Umbilical cord (tissue), 2 donors: Measurements from ENCODE around the gene HMCN2. TPM values are rescaled to one million over a fixed set of nuclear protein-coding genes. Genes with fewer than 3 reads are reported as not detected.

Experiments used
- DNase-seq: peaks from one replicate; pipeline ENCODE4 v3.0.0-alpha.2; 2015; ENCODE audit warnings: low spot score
- total RNA-seq: library from RNA; depleted of rRNA; stranded (reverse); fragments of >200 nt; gene quantifications from one replicate; pipeline ENCODE4 v1.2.3, GENCODE V29; 2014; ENCODE audit warnings: low replicate concordance; ENCODE audit not compliant: insufficient read depth

HMCN2 gene, protein sequence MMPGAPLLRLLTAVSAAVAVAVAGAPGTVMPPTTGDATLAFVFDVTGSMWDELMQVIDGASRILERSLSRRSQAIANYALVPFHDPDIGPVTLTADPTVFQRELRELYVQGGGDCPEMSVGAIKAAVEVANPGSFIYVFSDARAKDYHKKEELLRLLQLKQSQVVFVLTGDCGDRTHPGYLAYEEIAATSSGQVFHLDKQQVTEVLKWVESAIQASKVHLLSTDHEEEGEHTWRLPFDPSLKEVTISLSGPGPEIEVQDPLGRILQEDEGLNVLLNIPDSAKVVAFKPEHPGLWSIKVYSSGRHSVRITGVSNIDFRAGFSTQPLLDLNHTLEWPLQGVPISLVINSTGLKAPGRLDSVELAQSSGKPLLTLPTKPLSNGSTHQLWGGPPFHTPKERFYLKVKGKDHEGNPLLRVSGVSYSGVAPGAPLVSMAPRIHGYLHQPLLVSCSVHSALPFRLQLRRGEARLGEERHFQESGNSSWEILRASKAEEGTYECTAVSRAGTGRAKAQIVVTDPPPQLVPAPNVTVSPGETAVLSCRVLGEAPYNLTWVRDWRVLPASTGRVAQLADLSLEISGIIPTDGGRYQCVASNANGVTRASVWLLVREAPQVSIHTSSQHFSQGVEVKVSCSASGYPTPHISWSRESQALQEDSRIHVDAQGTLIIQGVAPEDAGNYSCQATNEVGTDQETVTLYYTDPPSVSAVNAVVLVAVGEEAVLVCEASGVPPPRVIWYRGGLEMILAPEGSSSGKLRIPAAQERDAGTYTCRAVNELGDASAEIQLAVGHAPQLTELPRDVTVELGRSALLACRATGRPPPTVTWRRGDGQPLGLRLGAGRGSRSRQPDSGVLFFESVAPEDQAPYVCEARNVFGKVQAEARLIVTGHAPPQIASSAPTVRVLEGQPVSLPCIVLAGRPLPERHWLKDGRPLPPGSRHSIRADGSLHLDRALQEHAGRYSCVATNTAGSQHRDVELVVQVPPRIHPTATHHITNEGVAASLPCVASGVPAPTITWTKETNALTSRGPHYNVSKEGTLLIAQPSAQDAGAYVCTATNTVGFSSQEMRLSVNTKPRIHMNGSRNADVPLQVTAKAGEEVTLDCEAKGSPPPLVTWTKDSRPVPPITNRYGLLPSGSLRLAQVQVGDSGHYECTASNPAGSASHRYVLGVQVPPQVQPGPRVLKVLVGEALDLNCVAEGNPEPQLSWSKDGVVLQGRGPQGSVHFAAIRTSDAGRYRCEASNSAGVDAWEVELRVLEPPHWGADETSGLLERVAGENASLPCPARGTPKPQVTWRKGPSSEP (N-terminal part only)
- 7.5 TPM for total RNA-seq

DNA sequence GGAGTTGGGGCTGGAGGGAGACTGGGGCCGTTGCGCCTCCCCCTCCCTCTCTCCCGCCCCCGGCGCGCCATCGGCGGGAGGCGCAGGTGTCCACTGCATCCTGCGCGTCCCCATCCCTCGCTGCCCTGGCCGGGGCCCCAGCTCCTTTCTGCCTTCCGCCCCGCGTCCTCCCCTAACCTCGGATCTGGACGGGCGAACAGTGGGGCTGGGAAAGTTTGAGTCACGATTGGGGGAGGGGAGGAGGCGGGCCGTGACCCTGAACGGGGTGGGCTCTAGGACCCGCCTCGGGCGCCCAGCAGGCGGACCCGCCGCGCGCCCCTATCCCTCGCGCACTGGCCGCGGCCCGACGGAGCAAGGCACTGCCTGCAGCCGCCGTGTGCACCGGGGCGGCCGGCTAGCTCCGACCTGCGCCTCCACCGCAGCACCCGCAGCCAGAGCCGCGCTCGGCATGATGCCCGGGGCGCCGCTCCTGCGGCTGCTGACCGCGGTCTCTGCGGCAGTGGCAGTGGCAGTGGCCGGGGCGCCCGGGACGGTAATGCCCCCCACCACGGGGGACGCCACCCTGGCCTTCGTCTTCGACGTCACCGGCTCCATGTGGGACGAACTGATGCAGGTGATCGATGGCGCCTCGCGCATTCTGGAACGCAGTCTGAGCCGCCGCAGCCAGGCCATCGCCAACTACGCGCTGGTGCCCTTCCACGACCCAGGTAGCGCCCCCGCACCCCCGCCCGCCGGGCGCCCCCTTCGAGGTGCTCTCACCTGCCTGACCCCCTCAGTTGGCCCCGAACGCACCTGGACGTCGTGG lies at the start of gene HMCN2:
Gene HMCN2 (plus strand): TSS at position 330 of the 805 bp plus-strand sequence. CDS start 119 bp downstream, at position 449.
- no peak for DNase-seq

DNA sequence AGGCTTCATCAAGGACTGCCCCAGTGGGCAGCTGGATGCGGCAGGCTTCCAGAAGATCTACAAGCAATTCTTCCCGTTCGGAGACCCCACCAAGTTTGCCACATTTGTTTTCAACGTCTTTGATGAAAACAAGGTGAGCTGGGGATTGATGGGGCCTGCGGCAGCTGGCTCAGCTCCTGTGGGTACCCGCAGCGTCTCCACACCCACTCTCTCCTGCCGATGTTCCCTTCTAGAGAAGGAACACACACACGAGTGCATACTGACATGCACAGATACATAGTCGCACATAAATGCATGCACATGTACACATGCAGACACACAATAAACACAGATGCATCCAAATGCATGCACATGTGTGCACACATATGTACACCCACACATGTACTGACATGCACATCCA lies 47.7 kb upstream of the HMCN2 start:
- no peak for DNase-seq

DNA sequence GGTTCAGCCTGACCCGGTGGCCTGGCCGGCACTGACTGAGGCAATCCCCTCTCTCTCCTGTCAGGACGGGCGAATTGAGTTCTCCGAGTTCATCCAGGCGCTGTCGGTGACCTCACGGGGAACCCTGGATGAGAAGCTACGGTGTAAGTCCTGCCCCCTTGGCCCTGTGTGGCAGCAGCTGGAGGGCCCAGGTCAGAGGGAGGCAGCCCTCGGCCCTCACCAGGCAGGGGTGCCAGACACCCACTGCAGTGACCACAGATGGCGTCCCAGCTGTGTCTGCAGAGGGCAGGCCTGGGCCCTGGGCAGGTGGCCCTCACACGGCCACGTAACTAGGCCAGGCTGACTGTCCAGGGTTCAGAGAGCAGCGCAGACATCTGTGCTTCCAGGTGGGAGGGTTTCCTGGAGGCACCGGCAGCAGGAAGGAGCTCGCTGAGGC lies 45.9 kb upstream of the HMCN2 start:
- DNase-seq: no peak

DNA sequence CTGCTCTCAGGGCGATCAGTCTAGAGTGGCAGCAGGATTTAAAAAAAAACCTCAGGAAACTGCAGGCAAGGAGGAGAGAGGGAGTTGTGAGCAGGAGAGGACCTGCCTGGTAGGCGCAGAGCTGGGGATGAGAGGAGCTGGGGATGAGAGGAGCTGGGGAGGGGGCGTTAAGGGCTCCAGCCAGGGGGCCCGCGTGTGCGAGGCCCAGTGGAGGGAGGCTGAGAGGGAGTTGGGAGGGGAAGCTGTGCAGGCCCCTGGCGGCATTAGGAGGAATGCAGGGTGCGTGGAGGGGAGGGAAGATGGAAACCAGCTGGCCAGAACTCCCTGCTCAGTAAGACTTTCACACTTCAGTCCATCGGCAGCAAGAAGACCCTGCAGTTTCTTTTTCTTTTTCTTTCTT lies 45.2 kb upstream of the HMCN2 start:
- peak; percentile 91 for DNase-seq

DNA sequence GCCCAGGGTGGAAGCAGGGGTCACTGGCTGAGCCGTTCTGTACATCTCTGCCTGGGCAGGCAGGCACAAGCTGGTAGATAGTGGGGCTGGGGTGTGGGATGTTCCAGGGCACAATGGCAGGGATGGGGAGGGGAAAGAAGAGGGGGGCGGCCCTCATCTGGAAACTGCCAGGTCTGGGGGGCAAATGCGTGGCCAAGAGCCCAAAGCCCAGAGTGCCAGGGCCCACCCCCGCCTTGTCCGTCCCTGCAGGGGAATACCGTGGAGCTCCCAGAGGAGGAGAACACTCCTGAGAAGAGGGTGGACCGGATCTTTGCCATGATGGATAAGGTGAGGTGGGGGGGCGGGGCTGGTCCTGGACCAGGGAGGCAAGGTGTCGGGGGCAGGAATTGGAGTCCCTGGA lies 42.7 kb upstream of the HMCN2 start:
- no peak for DNase-seq

DNA sequence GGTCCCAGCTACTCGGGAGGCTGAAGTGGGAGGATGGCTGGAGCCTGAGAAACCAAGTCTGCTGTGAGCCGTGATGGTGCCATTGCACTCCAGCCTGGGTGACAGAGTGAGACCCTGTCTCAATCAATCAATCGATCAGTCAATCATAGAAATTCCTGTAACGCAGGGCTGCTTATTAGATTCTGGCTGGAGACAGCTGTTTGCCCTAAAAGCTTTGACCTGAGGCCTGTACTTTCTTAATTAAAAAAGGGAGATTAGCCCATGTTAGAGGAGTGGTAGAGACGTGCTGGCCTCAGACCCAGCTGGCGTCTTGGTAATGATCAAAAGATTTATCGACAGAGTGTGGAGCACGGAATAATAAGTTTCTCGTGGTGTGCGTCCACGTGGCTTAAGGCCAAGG lies 40.5 kb upstream of the HMCN2 start:
- no peak for DNase-seq

DNA sequence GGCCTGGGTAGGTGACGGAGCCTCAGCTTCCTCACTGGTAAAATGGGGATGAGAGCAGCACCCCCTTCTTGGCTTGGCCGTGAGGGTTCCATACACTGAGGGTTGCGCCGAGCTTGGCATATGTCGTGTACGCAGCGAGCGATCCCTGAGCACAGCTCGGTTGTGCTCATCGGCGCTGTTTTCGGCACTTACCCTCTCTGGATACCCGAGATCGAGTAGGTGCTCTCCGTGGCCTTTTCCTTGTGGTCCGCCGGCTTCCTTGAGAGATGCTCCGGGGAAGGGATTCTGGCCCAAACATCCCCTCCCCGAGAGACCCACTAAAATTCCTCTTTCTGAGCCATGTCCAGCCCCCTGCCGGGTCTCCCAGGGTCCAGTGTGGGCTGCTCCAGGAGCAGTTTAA lies 40.0 kb upstream of the HMCN2 start:
- no peak for DNase-seq

DNA sequence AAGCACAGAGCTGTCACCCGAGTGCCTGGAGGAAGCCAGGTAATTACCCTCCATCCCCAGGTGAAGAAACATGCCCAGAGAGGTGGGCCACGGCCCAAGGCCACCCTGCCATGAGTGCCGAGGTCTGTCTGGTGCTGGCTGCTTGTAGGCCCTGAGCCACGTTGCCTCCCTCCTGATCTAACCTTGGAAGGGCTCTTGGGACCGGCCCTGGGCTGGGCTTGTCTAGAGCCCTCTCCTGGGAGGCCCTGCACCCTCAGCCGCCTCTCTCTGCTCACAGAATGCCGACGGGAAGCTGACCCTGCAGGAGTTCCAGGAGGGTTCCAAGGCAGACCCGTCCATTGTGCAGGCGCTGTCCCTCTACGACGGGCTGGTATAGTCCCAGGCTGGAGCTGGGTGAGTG lies 39.4 kb upstream of the HMCN2 start:
- DNase-seq: no peak

DNA sequence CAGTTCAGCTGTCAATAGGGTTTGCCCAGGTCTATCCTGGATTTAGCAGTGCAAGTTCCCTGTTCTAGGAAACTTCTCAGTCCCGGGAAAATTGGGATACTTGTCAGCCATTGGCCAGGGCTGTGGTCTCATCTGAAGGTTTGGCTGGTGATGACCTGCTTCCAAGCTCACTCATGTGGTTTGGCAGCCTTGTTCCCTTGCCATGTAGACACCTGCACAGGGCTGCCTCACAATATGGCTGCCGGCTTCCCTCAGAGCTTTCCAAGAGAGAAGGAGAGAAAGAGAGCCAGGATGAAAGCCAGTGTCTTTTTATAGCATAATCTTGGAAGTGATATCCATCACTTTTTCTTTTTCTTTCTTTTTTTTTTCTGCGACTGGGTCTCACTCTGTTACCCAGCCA lies 37.7 kb upstream of the HMCN2 start:
- no peak for DNase-seq

DNA sequence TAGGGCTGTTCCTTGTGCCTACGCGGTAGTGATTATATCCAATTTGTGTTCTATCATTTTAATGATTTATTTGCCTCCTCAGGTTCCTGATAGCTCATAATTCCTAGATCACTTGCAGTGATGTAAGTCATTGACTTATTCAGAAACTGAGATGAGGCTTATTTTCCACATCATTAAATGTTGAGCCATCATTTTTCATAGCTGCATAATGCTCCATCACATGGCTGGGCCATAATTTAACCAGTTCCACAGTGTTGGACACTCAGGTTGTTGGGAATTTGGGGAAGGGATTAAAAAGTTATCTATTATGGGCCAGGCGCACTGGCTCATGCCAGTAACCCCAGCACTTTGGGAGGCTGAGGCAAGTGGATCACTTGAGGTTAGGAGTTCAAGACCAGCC lies 35.8 kb upstream of the HMCN2 start:
- no peak for DNase-seq

DNA sequence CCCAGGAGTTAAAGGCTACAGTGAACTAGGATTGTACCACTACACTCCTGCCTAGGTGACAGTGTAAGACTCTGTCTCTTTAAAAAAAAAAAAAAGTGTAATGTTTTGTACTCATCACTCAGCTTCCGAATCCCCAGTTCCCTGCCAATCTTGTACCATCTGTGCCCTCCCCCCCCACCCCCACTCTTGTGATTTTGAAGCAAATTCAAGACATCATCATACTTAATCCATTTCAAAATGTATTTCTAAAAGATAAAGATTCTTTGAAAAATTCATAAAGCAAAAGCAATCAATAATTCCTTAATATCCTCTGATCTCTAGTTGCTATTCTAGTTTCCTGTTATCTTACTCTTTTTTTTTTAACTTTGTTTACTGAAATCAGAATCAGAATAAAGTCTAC lies 34.9 kb upstream of the HMCN2 start:
- DNase-seq: no peak

DNA sequence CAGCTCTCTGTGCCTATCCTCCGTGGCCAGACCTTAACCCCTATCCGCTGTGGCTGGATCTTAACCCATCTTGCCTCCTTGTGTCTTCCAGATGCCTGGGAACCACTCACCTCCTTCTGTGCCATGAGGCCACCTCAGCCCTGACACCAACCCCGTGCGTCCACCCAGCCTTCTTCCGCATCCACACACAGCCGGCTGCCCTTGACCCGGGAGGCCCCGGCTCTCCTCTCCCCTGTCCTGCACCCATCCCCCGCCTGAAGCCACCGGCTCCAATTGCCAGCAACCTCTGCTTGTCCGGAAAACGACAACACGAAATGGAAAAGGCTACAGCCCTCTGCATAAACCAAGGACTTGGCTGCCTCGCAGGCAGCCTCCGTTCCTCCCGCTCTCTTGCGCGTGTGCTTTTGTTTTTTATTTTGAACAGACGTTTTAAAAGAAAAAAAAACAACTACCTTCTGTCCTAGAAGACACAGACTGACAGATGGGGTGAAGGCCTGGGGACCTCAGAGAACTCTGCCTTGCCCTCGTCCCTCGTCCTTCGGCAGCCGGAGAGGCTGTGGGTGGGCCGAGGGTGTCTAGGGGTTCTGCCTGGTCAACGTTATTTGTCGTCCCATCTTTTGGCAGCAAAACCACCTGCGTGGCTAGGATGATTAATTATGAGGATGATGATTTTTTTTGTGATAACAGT lies 32.5 kb upstream of the HMCN2 start:
- DNase-seq: no peak

DNA sequence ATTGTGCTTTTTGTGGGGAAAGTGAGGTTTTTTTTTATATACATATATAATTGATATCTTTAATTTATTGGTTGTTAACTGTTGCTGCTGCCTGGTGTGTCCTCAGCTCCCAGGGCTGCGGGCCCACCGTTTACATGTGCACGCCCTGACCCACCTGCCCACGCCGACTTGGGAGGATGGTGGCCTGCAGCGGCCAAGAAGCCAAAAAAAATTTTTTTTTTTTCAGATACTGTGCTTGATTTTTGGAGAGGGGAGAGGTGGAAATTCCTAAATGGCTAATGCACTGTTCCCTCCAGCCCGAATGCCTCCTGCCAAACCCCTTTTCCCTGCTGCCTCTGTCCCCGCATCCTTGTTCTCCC lies 32.0 kb upstream of the HMCN2 start:
- DNase-seq: no peak

DNA sequence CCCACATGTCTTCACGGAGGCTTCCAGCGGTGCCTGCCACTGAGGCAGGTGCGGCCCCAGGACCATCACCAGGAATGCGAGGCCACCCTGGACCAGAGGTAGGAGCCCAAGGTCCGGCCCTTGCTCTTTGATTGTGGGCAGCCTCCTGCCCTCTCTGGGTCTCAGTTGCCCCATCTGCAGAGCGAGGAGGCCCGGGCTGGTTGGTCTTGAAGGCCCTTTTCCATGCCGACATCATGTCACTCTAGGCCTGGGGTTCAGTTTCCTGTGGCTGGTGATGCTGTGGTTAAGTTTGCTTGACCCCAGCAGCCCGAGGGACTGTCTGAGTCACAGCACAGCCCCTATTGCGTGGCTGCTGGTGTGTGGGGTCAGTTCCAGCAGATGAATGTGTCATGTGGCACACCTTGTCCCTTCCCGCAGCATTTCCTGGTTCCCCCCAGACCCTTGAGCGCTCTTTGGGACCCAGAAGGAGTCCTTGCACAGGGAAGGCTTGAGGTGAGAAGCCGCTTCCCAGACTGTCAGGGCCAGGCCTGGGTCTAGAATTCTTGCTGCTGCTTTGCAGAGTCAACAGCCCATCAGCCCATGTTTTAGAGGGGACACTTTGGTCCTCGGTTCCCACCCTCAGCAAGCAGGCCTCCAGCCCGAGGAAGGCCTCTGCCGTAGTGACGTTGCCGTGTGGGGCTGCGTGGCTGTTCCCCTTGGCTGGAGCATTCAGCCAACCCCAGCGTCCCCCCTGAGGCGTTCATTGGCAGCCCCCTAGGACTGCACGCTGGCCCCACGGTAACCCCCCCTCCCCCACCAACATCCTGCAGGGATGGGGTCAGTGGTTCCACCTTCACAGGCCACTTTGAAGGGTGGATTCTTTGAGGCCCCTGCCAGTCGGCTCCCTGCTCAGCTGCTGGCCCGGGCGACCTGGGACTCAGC lies 31.0 kb upstream of the HMCN2 start:
- DNase-seq: no peak

DNA sequence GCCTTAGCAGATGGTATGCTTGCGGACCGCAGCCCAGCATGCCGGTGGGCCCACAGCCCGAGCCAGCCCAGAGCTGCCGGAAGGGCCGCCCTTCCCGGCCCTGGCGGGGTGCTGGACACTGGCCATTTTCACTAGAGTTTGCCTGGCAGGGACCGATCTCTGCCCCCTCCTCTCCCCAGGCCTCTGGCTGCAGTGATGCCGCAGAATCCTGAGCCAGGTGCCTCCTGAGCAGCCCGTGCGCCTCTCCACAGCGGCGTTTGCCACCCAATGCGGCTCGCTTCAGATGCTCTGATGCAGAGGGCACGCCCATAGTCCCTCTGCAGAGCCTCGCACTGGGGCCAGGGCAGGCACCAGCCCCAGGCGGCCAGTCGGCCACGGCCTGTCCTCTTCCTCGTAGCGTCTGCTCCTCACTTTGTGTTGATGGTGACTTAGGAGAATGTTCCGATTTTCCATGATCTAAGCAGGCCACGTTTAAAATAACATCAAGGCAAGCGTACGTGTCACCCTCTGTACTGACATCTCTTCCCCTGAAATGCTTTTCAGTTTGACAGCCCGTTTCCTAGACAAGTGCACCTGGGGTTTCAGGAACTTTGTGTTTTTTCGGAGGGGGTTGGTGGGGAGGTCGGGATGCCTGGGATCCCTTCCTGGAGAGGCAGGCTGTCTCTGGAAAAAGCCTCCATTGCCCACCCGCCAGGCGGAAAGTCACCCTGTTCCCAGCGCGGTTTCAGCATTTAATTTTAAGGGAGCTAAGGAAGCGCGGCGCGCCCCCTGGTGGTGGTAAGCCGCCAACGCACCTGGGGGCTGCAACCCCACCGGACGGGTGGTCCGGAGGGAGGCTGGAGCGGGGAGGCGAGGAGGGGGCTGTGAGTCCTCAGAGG lies 29.8 kb upstream of the HMCN2 start:
- peak; percentile 61 for DNase-seq

DNA sequence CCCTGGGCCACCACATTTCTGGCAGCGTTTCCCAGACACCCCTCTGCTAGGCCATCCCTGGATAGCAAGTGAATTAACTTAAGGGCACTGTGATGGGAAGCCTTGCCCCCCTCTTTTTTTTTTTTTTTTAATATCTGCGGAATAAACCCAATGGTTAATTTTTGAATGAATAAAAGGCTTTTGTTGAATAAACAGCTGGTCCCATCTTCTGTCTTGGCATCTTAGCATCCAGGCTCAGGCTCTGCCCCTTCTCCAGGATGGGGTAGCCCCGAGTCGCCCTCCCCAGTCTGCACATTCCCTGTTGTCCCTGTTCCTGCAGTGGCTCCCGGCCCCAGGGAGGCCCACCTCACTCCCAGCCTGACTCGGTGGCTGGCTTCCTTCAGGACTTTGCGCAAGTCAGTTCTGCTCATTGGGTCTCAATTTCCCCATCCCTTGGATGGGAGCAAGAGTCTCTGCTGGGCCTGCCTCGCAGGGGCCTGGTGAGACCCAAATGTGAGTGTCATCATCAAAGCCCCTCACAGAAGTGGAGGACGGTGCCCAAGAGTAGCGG lies 29.0 kb upstream of the HMCN2 start:
- no peak for DNase-seq

DNA sequence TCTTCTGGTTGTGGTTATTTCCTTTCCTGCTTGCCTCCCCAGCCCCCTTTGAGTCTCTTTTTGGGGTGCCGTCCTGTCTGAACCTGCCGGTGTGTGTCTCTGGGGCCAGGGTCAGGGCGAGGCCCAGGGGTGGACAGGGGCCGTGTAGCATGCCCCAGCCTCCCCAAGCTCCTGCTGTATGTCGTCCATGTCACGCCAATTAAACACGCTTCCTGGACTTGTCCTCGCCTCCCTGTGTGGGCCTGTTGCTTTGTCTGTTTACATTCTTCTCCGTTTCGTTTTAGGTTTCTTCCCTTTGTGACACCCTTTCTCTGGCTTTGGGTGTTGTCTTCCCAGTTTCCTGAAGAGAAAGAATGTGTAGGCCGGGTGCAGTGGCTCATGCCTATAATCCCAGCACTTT lies 28.5 kb upstream of the HMCN2 start:
- no peak for DNase-seq
